Gastrocnemius medialis (tissue), 4 donors: Measurements from ENCODE around the gene ZNF423.

Experiments used
- CTCF ChIP-seq, 5 experiments: fragments of 450-650 bp in 3 of 5; fragments of 200-600 bp in 2 of 5; sonication (generic) in 2 of 5; IDR thresholded peaks in 4 of 5; conservative IDR thresholded peaks in 1 of 5; 1 replicate in 4 of 5; 2 replicates in 1 of 5; pipeline ENCODE4 v1.5.1; 2016 to 2019; ENCODE audit warnings: antibody characterized with exemption in 5 of 5, mild to moderate bottlenecking in 3 of 5, moderate library complexity in 3 of 5
- POLR2A ChIP-seq, 2 donors: fragments of 450-650 bp; IDR thresholded peaks; one replicate each; pipeline ENCODE4 v1.6.1; 2017; ENCODE audit warnings: antibody characterized with exemption in 2 of 2, mild to moderate bottlenecking in 2 of 2, moderate library complexity in 2 of 2

- TF ChIP-seq POLR2A (IDR thresholded peaks at IDR 0.05) (no peak), CTCF (IDR thresholded peaks at IDR 0.05 in 4 of 5, conservative IDR thresholded peaks at IDR 0.05 in 1 of 5) (no peak)
These were observed 402.9 kb downstream of the ZNF423 start for GRCh38 chr16:49453021-49453420.
